ENCODE measurements around the gene TNFRSF14.

Gene TNFRSF14

DNA sequence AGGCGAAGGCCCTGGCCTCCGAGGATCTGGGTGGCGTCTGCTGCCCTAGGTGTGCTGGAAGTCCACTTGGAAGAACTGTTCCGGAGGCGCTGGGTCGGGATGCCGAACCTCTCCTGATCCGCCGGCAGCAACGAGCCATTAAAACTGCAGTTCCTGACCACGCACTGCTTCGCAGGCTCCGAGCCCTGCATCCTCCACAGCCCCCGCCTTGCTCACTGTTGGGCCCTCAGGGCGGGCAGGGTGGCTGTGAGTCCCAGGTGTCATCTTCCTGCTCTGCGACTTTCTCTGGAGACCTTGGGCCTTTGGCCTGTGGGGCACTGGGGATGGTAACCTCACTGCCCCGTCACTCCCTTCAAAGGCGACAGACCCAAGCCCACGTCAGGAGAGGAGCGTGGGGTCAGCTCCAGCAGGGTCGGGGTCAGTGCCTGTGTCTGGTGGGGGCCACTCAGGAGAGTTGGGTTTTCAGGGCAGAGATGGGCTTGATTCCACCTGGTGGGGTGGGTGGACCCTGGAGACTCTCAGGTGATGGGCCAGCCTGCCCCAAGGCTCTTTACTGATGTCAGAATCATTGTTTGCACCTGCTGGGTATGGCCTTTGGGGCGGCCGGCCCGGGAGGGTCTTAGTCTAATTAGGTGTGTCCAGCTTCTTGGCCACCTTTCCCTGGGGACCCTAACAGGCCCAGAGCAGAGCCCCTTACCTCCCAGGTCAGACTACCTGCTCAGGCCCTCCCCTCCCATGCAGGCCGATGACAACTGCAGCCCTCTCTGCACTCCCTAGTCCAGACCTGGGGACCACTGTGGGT, 33.5 kb downstream of the TNFRSF14 start:
- DNase-seq, result no peak

DNA sequence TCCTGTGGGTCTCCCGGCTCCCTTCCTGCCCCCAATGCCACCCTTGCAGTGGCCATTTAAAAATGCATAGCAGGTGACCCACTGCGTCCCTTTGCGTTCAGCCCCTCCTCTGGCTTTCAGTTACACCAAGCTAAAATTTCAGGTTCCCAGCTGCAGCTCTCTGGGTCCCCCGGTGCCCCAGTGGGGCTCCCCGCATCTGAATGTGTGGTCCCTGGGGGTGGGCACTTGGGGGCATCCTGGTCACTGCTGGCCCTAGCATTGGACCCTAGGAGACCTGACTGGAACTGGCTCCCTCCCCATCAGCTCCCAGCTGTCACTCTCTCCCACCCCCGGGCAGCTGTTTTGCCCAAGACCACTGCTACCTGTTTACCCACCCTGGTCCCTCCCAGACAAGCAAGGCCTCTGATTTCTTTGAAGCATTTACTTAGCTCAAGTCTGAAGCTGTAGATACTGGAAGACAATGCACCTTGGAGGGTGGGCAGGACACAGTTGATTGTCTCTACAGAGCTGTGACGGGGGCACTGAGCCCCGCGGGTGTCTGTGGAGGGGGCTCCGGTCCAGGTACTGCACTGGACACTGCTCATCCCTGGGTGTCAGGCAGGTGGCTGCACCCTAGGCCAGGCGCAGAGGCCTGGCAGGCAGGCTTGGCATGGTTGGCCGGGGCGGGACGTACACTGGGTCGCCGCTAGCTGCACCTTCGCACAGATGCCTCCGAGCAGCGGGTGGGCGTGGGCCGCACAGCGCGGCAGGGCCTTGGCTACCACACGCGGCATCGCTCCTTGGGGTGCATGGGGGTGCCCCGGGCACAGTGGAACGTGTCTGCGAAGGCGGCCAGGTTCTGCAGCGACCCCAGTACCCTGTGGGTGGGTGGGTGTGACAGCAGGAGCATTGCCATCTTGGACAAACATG, 34.3 kb downstream of the TNFRSF14 start:
- DNase-seq, result no peak

DNA sequence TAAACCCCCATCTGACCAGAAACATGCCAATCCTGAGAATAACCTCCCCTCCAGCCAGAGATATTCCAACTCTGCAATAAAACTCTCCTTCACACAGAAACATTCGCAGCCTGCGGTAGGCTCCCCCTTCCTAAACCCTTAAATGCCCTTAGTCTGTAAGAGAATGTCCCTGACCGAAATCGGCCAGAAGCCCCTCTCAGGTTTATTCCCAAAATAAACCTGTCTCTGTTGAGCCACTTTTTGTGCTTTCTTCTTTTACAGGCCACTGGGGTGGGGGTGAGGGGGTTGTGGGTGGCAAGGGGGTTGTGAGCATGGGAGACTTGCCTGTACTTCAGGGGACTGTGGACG, 35.0 kb downstream of the TNFRSF14 start:
- no peak for DNase-seq

DNA sequence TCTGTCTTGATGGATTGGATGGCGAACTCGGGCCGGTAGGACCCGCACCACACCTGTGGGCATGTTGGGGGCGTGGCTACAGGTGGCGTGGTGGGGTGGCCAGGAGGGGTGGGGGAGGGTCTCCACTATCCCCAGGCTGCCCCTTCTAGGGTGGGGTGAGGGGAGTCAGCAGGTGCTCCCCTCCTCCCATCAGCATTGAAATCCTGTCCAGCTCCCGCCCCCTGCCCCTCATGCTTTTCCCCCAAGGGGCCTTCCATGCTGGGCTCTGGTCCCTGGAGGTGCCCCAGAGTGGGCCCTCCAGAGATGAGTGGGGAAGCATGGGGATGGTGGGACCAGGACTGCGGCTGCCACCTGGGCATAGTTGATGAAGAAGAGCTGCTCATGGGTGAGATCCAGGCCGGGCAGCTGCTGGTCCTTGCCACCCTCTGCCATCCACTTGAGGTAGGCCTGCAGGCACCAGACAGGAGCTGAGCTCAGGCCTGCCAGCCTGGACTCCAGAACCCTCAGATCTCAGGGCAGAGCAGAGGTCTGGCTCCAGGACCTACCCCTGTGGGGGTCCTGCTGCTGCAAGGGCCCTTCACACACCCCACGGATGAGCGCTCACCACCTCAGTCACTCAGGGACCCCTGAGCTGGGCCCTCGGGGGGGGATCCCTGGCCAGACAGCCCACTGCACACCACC, 35.5 kb downstream of the TNFRSF14 start:
- DNase-seq, result no peak

DNA sequence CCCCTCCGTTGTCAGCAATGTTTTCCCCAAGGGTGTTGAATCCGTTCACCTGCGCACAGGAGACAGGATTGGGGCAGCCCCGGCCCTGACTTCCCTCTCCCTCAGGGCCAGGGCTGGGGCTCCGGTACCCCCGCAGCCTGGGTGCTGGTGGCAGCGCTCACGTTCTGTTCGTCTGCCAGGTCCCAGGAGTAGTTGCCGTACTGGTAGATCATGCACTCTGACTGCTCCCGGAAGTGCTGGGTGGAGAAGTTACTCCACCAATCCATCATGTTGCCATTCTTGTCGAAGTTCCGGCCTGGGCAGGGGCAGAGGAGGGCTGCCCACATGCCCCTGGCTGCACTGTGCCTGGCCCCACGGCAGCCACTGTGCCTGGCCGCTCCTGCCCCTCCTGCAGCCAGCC, 36.5 kb downstream of the TNFRSF14 start:
- no peak for DNase-seq

DNA sequence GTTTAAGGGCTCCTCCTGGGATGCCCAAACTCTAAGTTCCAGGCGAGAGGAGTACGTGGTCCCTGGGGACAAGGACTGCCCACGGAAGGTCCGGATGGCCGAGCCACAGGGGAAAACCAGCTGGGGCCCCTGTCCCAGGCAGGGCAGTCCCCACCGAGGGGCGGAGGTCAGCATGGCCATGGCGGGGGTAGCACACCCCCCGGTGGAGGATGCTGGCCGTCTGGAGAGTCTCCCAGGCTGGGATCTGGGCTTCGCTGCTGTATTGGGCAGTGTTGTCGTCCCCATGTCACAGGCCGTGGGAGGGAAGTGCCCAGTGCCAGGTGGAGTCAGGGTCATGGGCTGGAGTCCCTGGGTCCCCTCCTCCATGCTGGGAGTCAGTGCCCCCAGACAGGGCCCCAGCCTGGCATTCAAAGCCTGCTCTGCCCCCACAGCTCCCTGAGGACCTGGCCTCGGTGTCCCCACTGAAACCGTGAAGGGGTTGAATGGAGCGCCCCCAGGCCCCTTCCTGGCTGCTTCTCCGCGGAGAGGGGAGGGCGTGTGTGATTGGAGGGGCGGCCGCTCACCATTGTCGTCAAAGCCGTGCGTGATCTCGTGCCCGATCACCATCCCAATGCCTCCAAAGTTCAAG, 37.2 kb downstream of the TNFRSF14 start:
- DNase-seq, result no peak

DNA sequence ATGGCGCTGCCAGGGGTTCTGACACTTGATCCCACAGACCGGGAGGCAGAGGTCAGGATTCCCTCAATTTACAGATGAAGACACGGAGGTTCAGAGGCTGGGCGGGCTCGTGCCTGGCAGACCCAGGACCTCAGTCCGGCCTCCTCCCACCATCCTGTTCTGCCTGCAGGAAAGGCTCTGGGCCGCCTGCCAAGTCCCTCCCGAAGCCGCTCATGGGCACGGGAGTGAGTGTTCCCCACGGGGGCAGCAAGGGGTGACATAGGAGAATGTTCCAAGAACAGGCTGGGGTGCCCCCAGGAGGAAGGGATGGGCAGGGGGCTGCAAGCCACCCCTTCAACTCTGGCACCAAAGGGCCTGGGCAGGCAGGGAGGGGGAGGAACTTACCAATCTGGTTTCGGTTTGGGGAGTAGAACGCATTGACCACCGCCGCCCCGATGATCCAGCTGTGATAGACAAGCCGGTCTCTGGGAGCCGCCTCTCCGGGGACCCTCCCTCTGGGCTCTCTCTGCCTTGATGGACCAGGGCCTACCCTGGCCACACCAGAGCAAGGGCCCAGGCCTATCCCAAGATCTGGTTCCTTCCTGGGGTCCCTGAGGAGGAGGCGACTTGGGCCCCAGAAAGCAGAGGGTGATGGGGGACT, 38.0 kb downstream of the TNFRSF14 start:
- no peak for DNase-seq

DNA sequence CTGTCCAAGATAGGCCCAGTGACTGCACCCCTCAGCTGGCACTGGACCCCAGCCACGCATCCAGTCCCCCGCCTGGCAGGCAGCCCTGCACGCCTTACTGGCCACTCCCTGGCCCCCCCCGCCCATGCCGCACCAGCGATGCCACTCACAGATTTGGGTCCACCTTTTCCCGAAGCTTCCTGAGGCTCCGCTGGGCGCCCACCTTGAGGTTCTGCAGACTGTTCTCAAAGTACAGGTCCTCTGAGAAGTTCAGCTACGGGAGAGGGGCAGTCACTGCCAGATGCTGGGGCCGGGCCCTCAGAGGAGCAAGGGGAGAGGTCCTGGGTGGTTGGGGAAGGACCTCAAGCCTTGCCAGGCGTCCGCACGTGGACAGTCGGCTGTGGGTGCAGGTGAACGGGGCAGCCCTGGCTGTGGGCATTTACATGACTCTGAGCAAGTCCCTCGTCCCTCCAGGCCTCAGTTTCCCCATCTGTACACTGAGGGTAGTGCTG, 38.5 kb downstream of the TNFRSF14 start:
- no peak for DNase-seq

DNA sequence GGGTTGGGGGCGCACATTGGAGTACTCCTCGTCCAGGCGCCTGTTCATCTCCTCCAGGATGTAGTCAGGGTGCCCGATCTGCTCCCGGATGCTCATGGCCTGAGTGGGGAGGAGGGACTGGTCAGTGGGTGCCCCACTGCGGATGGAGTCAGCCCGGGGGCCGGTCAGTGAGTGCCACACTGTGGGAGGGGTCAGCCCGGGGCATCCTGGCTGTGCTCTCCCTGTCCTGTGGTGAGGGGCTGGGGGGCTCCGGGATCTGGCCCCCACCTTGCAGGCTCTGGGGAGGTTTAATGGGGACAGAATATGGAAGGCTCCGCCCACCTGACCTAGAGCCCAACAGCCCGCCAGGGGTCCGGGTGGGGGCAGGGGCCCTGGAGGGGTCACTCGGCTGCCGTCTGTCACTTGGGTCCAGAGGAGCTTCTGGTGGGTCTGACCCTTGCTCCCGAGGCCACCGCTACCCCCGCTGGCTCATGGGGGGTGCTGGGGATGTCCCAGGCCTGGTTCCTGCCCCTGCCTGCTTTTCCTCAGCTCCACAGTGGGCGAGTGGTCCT, 39.2 kb downstream of the TNFRSF14 start:
- no peak for DNase-seq

DNA sequence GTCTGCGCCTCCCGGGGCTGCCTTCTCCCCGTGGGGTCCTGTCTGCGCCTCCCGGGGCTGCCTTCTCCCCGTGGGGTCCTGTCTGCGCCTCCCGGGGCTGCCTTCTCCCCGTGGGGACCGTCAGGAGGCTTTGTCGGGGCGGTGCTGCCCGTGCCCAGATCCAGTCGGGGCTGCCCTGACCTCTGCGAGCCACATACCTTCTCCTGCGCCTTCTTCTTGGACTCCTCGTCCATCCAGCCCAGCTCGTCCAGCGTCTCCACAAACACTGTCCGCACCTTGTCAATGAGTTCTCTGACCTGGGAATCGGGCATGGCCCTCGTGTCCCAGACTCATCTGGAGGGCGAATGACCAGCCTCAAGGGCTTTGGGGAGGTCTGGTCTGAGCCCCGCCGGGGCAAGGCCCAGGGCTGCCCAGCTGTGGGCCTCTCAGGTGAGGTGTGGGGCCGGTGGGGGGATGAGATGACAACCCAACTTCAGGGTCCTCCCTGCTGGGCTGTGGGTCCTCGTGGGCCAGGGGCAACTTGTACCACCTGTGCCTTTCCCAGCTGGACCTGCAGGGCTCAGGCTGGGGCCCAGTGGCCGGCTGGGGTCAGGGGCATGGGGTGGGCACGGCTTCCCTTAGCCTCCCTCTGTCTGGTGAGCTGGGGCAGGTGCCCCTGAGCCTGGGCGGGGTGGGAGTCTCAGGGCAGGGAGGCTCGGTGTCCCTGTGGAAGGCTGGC, 39.8 kb downstream of the TNFRSF14 start:
- DNase-seq, result no peak

DNA sequence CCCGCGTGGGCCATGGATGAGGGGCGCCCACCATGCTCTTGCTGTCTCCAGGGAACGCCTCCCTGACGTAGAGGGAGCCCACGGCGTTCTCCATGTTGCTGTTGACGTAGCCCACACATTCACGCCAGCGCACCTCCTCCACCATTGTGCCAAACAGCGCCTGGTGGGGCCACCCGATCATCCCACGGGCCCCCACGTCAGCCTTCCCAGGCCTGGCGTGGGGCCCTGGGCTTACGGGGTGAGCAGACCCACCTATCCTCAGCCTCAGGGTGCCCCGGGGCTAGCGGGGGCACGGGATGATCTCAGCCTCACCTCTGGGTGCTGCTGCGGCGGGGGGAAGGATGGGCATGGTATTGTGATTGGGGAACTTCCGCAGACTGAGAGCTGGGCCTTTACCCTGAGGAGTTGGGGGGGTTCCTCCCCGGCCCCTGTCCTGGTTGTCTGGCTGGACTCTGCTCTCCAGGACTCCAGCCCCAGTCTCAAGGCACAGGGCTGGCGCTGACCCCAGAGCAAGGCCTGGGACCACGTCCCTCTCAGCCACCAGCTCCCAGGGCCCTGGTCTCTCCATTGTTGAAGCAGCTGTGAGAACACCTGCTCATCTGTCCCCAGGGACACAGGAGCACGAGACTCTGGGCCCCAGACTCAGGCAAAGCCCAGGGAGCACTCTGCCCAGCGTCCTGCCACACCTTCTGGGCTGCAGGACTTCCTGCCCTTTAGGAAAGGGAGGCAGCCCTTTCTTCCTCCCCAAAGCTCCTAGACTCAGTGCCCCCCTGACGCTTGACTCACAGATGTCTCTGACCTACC, 40.6 kb downstream of the TNFRSF14 start:
- no peak for DNase-seq

DNA sequence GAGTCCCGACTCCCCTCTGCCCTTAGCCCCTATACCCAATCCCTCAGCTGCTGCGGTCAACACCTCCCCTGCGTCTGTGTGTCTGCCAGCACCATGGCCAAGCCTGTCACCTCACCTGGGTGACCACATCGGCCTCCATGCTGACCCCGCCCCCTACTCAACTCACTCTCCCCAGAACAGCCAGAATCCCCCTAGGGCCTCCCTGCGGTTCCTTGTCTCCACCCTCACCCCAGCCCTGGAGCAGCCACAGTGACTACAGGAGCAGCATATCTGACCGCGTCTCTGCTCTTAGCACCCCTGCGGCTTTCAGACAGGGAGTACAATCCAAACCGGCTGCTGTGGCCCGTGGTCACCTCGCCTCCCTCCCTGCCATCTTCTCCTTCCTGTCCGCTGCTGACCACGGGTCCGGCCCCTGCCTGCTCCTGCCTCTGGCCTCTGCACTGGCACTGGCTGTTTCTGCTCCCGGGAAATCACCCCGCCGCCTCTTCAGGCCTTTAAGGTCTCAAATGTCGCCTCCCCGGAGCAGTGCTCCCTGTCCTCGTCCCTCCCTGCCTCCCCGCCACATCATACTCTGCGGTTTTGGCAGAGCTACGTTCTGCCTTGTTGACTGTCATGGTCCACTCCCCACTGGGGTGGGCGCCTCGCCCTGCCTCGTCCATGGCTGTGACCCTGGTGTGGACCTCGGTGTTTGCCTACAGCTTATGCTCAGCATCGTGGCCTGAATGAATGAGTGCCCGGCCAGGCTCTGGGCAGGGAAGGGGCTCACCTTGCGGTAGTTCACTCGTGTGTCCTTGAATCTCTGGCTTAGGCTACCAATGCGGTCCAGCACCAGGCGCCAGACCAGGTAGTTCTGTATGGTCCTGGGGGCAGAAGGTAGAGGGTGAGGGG, 41.5 kb downstream of the TNFRSF14 start:
- no peak for DNase-seq

DNA sequence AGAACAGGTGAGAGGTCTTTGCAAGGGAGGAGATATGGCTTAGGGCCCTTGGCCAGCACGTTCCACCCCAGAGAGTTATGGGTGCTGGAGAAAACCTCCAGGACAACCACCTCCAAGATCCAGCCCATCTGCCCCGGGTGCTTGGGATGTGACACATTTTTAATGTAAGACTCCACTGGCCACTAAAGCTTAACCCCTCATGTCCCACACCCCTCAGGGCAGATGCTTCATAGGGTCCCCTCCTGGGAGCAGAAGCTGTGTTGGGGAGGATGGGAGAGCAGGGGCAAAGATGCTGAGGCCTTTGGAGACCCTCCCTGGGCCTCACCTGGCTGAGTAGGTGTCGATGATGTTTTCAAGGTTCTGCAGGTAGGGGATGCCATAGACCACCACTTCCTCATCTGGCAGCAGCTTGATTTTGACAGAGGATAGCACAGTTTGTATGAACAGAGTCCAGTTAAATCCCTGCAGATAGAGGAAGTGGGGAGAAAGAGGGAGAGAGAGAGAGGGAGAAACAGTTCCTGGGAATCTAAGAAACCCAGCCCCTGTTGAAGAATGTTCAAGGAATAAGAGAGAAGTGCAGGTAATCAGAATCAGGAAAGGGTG, 42.3 kb downstream of the TNFRSF14 start:
- DNase-seq, result no peak

DNA sequence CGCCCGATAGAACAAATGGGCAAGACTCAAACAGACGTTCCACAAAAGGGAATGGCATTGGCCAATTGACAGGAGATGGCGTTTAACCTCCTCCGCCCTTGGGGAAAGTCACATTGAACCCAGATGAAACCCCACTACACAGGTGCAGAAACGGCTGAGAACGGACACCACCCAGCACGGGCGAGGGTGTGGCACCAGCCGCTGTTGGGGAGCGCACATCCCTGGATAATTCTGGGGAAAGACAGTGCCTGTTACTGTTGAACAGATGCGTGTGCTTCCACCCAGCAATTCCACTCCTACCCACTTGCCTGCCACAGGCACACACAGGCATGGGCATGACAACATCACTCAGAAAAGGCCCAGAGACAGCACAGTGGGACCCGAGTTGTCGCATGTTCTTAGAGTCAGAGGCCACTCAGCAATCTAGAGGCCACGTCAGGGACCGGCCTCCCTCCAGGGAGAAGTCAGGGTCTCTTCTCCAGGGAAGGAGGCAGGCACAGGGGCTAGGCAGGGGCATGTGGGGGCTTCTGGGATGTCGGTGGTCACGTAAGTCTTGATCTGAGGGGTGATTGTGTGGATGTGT, 45.6 kb downstream of the TNFRSF14 start:
- no peak for DNase-seq

DNA sequence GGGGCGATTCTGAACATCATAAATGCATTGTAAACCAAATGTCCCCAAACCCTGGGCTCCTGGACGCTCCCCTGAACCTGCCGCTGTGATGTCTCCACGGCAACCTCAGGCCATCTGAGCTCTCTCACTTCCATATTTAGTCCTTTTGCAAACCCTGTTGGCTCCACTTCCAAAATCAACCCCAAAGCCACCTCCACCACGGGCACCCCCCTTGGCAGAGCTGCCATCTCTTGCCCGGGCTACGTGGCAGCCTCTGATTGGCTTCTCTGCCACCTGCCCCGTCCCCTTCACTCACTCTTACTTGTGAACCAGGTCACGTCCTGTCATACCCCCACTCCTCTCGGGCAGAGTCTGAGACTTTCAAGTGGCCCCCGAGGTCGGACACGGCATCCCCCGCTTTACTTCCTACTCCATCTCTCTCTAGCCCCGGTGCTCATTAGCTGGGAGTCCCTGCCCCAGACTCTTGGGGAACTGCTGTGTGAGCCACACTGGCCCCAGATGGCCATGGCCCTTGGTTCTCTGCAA, 46.2 kb downstream of the TNFRSF14 start:
- DNase-seq, result no peak

DNA sequence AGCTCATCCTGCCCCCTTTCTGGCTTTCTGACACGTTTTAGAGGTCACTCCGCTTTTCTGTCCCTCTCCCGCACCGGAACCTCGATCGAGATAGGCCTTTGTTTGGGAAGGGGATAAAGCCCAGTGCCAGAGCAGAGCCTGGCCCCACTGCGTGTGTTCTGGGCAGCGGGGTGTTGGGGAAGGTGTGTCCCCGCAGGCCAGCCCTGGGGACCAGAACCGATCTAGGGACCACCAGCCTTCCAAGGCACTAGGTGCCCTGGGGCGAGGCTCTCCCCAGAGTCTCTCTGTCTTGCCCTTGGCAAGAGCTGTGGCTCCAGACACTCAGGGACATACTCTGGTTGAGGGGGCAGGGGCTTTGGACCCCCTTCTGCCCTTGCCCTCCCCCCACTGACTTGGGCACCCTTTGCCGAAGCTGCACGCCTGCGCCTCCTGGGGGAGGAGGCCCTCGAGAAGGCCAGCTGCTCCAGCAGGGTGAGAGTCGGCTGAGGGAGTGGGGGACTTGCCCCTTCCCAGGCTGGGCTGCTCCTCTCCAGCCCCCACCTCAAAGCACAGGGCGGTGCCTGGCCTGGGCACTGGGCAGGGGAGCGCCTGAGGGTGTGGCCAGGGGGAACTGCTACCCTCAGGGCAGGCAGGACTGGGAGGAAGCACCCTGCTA, 46.8 kb downstream of the TNFRSF14 start:
- no peak for DNase-seq

DNA sequence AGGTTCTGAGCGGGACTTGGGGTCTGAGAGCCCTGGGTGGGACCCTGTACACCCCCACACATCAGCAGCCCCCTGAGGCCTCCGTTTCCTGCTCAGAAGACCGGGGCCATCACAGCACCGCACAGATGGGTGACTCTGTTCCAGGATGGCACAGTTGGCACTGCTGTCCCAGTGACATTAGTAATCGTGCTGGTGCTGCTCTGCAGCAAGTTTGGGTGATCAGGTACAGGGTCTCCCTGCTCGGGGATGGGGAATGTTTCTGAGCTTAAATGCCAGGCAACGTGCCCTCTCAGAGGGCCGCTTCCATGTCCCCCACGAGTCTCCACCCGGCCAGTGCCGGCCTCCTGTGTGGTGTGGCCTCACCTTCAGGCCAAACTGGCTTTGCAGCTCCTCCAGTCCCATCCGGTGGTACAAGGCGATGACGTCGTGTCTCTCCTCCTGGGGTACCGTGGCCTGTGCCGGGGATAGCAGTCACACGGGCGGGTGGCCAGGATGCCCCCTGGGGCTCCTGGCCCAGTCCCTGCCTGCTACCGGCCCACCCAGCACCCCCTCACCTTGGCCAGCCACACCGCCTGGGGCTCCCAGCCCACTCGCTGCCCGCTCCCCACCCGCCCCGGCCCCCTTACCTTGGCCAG, 47.5 kb downstream of the TNFRSF14 start:
- no peak for DNase-seq
